Measurements from ENCODE around the gene EFCAB6.

Gene EFCAB6

DNA sequence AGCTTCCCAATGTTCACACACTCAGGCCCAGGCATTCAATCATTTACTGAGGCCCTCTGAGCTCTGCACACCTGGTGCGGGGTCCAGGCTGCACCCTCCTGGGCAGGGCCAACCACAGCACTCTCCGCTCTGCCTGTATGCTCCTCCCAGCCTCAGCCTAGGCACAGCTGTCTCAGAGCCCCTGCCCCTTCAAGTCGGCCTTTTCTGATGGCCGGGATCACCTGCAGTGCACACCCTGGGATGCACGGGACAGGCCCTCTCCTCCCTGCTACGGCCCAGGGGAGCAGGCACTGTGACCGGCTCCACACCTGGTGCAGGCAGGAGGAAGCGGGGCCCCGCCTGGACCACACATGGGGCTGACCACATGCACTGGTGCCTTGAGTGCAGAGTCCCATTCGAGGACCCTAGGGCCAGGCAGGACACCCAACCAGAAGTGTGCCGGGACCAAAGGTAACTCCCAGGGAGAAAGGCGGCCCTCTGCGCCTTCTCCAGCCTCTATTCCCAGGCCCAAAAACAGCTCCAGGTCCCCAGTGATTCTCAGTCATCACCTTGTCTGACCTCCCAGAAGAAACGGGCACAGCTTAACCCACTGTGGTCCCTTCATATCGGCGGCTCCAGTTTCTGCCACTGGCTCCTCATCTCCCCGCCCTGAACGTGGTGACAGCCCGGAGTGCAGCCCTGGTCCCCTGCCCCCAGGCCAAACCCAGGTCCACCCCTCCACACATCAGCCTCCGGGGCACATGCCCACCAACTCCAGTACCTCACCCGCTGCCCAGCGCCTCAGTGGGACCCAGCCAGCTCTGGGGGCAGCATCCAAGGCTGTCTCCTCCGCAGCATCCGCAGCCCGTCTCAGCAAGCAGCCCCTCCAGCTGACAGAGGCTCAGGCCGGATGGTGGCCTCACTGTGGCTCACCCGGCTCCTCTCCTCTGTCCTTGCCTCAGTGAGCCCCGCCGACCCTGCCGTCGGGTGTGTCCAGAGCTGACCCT, 32.7 kb upstream of the EFCAB6 start:
- H3K36me3 ChIP-seq (ENCODE audit: control insufficient read depth, insufficient read depth, low read length, severe bottlenecking), result no peaks in the 10 kb centered on the region
- no peak for DNase-seq (ENCODE audit: low read depth)
- no peak overlapping the region for H3K4me3 ChIP-seq (ENCODE audit: low read length)
- peaks cover 54% of the 10 kb centered on the region for H3K27me3 ChIP-seq (replicated peaks; ENCODE audit: control insufficient read depth, insufficient read depth, low read length)
- H3K9me3 ChIP-seq (ENCODE audit: control insufficient read depth, low read length), result no peaks in the 10 kb centered on the region
- no peak overlapping the region for H3K9ac ChIP-seq (ENCODE audit: low read length)
- peaks cover 2% of the 10 kb centered on the region for H3K4me1 ChIP-seq (ENCODE audit: control insufficient read depth, insufficient read depth, low read length)

DNA sequence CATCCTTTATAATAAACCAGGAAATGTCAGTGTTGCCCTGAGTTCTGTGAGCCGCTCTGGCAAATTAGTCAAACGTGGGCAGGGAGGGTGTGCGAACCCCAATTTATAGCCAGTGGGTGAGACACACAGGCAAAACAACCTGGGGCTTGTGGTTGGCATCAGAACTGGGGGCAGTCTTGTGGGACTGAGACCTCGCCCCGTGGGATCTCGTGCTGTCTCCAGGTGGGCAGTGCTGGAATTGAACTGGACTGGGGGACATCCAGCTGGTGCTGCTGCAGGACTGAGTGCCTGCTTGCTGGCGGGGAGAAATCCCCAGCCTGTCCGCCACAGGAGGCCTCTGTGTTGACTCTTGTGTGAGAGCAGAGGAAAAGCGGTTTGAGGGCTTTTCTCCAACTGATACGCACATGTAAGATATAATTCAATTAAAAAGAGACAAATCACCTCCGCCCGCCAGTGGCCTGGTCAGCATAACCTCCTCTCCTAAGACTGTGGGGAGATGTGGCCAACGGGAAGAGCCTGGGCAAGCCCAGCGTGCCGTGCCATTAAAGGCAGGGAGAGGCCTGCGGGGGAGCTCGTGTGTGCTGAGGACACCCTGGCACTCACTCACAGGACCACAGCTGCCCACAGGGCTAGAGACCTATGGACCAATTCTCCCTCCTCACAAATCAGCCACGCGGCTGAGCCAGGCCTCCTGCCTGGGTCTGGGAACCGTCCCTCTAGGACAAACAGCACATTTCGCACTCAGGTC, 31.9 kb upstream of the EFCAB6 start:
- Histone ChIP-seq H3K4me3 (ENCODE audit: low read length) (no peak overlapping the region), H3K9ac (ENCODE audit: low read length) (no peak overlapping the region), H3K36me3 (ENCODE audit: control insufficient read depth, insufficient read depth, low read length, severe bottlenecking) (no peaks in the 10 kb centered on the region), H3K4me1 (ENCODE audit: control insufficient read depth, insufficient read depth, low read length) (peaks cover 2% of the 10 kb centered on the region), H3K9me3 (ENCODE audit: control insufficient read depth, low read length) (no peaks in the 10 kb centered on the region), H3K27me3 (replicated peaks; ENCODE audit: control insufficient read depth, insufficient read depth, low read length) (peaks cover 45% of the 10 kb centered on the region)
- DNase-seq (ENCODE audit: low read depth), result no peak

GRCh38 chr22:43841742-43842141, 29.6 kb upstream of the EFCAB6 start:
- Histone ChIP-seq H3K27me3 (replicated peaks; ENCODE audit: control insufficient read depth, insufficient read depth, low read length) (peaks cover 36% of the 10 kb centered on the region), H3K4me3 (ENCODE audit: low read length) (no peak overlapping the region), H3K36me3 (ENCODE audit: control insufficient read depth, insufficient read depth, low read length, severe bottlenecking) (no peaks in the 10 kb centered on the region), H3K4me1 (ENCODE audit: control insufficient read depth, insufficient read depth, low read length) (no peaks in the 10 kb centered on the region), H3K9ac (ENCODE audit: low read length) (no peak overlapping the region), H3K9me3 (ENCODE audit: control insufficient read depth, low read length) (no peaks in the 10 kb centered on the region)
- no peak for DNase-seq (ENCODE audit: low read depth)

- Histone ChIP-seq H3K9me3 (ENCODE audit: control insufficient read depth, low read length) (no peaks in the 10 kb centered on the region), H3K36me3 (ENCODE audit: control insufficient read depth, insufficient read depth, low read length, severe bottlenecking) (no peaks in the 10 kb centered on the region), H3K9ac (ENCODE audit: low read length) (no peak overlapping the region), H3K4me1 (ENCODE audit: control insufficient read depth, insufficient read depth, low read length) (no peaks in the 10 kb centered on the region), H3K4me3 (ENCODE audit: low read length) (no peak overlapping the region), H3K27me3 (replicated peaks; ENCODE audit: control insufficient read depth, insufficient read depth, low read length) (peaks cover 28% of the 10 kb centered on the region)
- DNase-seq (ENCODE audit: low read depth), result no peak
These were observed 28.7 kb upstream of the EFCAB6 start for GRCh38 chr22:43840851-43841250.

DNA sequence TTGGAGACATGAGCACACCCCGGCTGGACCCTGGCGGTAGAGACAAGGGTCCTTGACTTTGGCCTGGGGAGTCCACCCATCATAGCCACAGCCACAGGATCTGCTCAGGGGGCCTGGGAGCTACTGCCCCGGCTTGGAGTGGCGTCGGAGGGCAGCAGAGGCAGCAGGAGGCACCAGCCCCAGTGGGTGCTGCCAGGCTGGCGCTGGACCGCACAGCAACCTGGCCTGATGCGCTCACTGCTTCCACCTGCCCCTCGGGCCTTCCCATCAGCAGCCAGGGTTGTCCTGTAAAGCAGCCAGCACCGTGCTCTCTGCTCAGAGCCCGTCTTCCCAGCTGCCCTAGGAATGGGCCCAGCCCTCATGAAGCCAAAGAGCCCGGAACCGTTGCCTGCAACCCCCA, 28.3 kb upstream of the EFCAB6 start:
- Histone ChIP-seq H3K27me3 (replicated peaks; ENCODE audit: control insufficient read depth, insufficient read depth, low read length) (peaks cover 24% of the 10 kb centered on the region), H3K9ac (ENCODE audit: low read length) (no peak overlapping the region)
- no peak for DNase-seq (ENCODE audit: low read depth)

GRCh38 chr22:43839781-43840180, 27.7 kb upstream of the EFCAB6 start:
- Histone ChIP-seq H3K27me3 (replicated peaks; ENCODE audit: control insufficient read depth, insufficient read depth, low read length) (peaks cover 18% of the 10 kb centered on the region), H3K36me3 (ENCODE audit: control insufficient read depth, insufficient read depth, low read length, severe bottlenecking) (no peaks in the 10 kb centered on the region), H3K4me1 (ENCODE audit: control insufficient read depth, insufficient read depth, low read length) (no peaks in the 10 kb centered on the region), H3K9ac (ENCODE audit: low read length) (no peak overlapping the region), H3K4me3 (ENCODE audit: low read length) (no peak overlapping the region), H3K9me3 (ENCODE audit: control insufficient read depth, low read length) (no peaks in the 10 kb centered on the region)
- DNase-seq (ENCODE audit: low read depth), result no peak

More for the DNA sequence above, 28.3 kb upstream of the EFCAB6 start:
- H3K9me3 ChIP-seq (ENCODE audit: control insufficient read depth, low read length), result no peaks in the 10 kb centered on the region
- no peaks in the 10 kb centered on the region for H3K4me1 ChIP-seq (ENCODE audit: control insufficient read depth, insufficient read depth, low read length)
- H3K36me3 ChIP-seq (ENCODE audit: control insufficient read depth, insufficient read depth, low read length, severe bottlenecking), result no peaks in the 10 kb centered on the region
- no peak overlapping the region for H3K4me3 ChIP-seq (ENCODE audit: low read length)

- no peak for DNase-seq (ENCODE audit: low read depth)
- H3K9me3 ChIP-seq (ENCODE audit: control insufficient read depth, low read length), result no peaks in the 10 kb centered on the region
- H3K36me3 ChIP-seq (ENCODE audit: control insufficient read depth, insufficient read depth, low read length, severe bottlenecking), result no peaks in the 10 kb centered on the region
- no peak overlapping the region for H3K9ac ChIP-seq (ENCODE audit: low read length)
- H3K27me3 ChIP-seq (replicated peaks; ENCODE audit: control insufficient read depth, insufficient read depth, low read length), result peaks cover 9% of the 10 kb centered on the region
- H3K4me1 ChIP-seq (ENCODE audit: control insufficient read depth, insufficient read depth, low read length), result no peaks in the 10 kb centered on the region
- H3K4me3 ChIP-seq (ENCODE audit: low read length), result no peak overlapping the region
These were observed 26.6 kb upstream of the EFCAB6 start for GRCh38 chr22:43838571-43839307.

DNA sequence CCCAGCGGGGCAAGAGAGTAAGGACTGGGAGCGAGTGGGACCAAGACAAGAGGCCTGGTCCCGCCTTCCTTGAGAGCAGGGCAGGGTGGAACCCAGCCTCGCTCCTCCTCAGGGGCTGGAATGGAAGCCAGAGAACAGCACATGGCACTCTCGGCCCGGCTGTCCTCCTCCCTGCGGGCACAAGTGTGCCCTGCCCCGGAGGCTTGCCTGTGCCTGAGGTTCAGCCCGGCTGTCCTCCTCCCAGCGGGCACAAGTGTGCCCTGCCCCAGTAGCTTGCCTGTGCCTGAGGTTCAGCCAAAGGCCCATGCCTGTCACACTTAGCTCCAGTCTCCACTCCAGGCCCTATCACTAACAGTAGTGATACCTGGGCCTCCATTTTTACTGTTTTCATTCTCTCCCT, 26.1 kb upstream of the EFCAB6 start:
- Histone ChIP-seq H3K36me3 (ENCODE audit: control insufficient read depth, insufficient read depth, low read length, severe bottlenecking) (no peaks in the 10 kb centered on the region), H3K27me3 (replicated peaks; ENCODE audit: control insufficient read depth, insufficient read depth, low read length) (peaks cover 4% of the 10 kb centered on the region), H3K9me3 (ENCODE audit: control insufficient read depth, low read length) (no peaks in the 10 kb centered on the region), H3K4me3 (ENCODE audit: low read length) (no peak overlapping the region), H3K4me1 (ENCODE audit: control insufficient read depth, insufficient read depth, low read length) (no peaks in the 10 kb centered on the region), H3K9ac (ENCODE audit: low read length) (no peak overlapping the region)
- DNase-seq (ENCODE audit: low read depth), result no peak

- no peak for DNase-seq (ENCODE audit: low read depth)
- Histone ChIP-seq H3K4me1 (ENCODE audit: control insufficient read depth, insufficient read depth, low read length) (no peaks in the 10 kb centered on the region), H3K27me3 (replicated peaks; ENCODE audit: control insufficient read depth, insufficient read depth, low read length) (peaks cover 4% of the 10 kb centered on the region), H3K4me3 (ENCODE audit: low read length) (no peak overlapping the region), H3K9ac (ENCODE audit: low read length) (no peak overlapping the region), H3K36me3 (ENCODE audit: control insufficient read depth, insufficient read depth, low read length, severe bottlenecking) (no peaks in the 10 kb centered on the region), H3K9me3 (ENCODE audit: control insufficient read depth, low read length) (no peaks in the 10 kb centered on the region)
These were observed 25.6 kb upstream of the EFCAB6 start for GRCh38 chr22:43837666-43838065.

- H3K4me1 ChIP-seq (ENCODE audit: control insufficient read depth, insufficient read depth, low read length), result peaks cover under 1% of the 10 kb centered on the region
- no peaks in the 10 kb centered on the region for H3K36me3 ChIP-seq (ENCODE audit: control insufficient read depth, insufficient read depth, low read length, severe bottlenecking)
- peaks cover 2% of the 10 kb centered on the region for H3K27me3 ChIP-seq (replicated peaks; ENCODE audit: control insufficient read depth, insufficient read depth, low read length)
- no peak overlapping the region for H3K9ac ChIP-seq (ENCODE audit: low read length)
- H3K9me3 ChIP-seq (ENCODE audit: control insufficient read depth, low read length), result no peaks in the 10 kb centered on the region
- no peak overlapping the region for H3K4me3 ChIP-seq (ENCODE audit: low read length)
- DNase-seq (ENCODE audit: low read depth), result no peak
These were observed 23.6 kb upstream of the EFCAB6 start for GRCh38 chr22:43835736-43836135.

DNA sequence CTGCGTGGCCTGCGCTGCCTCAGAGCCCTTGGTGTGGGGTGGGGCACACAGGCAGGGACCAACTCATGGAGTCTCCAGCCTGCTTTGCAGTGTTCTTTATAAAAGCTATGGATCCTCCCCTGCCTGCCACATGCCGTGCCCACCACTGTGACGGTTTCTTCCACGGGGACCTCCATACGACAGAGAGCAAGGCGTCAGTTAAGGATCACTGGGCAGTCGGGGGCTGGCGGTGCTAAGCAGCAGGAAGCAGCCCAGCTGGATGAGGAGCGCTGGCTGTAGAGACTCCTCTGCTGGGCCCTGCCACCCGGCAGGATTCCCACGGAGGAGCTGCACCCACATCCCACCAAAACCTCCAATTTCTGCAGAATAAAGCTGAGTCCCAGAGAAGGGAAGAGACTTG, 23.1 kb upstream of the EFCAB6 start:
- DNase-seq (ENCODE audit: low read depth), result no peak
- Histone ChIP-seq H3K4me1 (ENCODE audit: control insufficient read depth, insufficient read depth, low read length) (peaks cover 7% of the 10 kb centered on the region), H3K4me3 (ENCODE audit: low read length) (no peak overlapping the region), H3K36me3 (ENCODE audit: control insufficient read depth, insufficient read depth, low read length, severe bottlenecking) (no peaks in the 10 kb centered on the region), H3K9me3 (ENCODE audit: control insufficient read depth, low read length) (no peaks in the 10 kb centered on the region), H3K9ac (ENCODE audit: low read length) (no peak overlapping the region), H3K27me3 (replicated peaks; ENCODE audit: control insufficient read depth, insufficient read depth, low read length) (no peaks in the 10 kb centered on the region)

Measured in adipocyte (in vitro differentiated cells).